Brain microvascular endothelial cell (primary cell): Measurements from ENCODE around the gene NCBP3.

Experiments
- DNase-seq: peaks from one replicate; pipeline ENCODE4 v3.0.0-alpha.2; 2020
- H3K27ac ChIP-seq: fragments of 250-450 bp; sonication (Bioruptor Pico); 2 replicates; pipeline ENCODE4 v1.5.1; 2020; ENCODE audit warnings: mild to moderate bottlenecking, moderate library complexity
- H3K27me3 ChIP-seq: fragments of 250-450 bp; sonication (Bioruptor Pico); replicated peaks from 2 replicates; pipeline ENCODE4 v1.5.1; 2020; ENCODE audit warnings: mild to moderate bottlenecking
- H3K36me3 ChIP-seq: fragments of 250-450 bp; sonication (Bioruptor Pico); replicated peaks from 2 replicates; pipeline ENCODE4 v1.5.1; 2020; ENCODE audit warnings: mild to moderate bottlenecking
- H3K4me3 ChIP-seq: 2 replicates; pipeline ENCODE4 v1.5.1; 2011; ENCODE audit warnings: low read depth, mild to moderate bottlenecking, control low read depth, low read length, moderate library complexity
- in situ Hi-C: cut with HindIII; loops from 2 replicates; pipeline ENCODE4 v1.10.0; 2017; ENCODE audit warnings: low sequenced_read_pairs, low pct_ligation_motif_present
- TF ChIP-seq, protein P1 (sequence below): IDR thresholded peaks from 2 replicates; pipeline ENCODE4 v1.5.1; 2011; ENCODE audit warnings: low read depth, mild to moderate bottlenecking, moderate library complexity, low read length, control low read depth, inconsistent platforms; ENCODE audit errors: missing control alignments

NCBP3 gene

DNA sequence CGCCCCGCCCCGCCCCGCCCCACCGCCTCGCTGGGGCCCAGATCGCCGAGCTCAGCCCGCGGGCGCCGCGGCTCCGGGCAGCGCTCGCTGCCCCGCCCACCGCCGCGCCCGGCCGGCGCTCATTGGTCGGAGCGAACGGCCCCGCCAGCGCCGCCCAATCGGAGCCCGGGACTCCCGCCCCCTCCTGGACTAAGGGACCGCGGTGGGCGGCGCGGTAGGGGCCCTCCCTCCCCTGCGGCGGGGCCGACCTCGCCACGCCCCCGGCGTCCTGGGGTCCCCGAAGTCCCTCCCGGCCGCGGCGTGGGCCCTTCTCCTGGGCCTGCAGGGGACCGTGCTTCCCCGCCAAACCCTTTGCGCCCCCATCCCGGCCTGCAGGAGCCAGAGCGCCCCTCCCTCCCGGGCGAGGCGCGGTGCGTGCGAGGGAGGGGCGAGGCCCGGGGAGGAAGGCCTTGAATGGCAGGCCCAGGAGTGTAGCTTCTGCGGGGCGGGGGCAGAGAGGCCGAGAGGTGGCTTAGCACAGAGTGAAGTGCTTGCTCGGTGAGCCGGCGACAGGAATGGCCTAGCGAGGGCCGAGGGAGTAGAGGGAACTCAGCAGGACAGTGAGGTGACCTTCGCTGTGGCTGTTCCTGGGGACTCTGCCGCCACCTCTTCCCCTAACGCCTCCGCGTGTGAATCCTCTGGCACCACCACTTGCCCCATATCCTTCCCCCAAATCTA, 47.1 kb upstream of the NCBP3 start, which contains the start of gene CAMKK1:
Gene CAMKK1, minus strand, starts transcription at position 51 of the 717 bp plus-strand sequence. CDS start 7,366 bp downstream, outside the sequence.
- DNase-seq, result peak; percentile 60
- Histone ChIP-seq H3K36me3 (no peaks in the 10 kb centered on the region), H3K4me3 (peak within 1 kb of the TSS; percentile 63), H3K27me3 (no peaks in the 10 kb centered on the region), H3K27ac (peak within 1 kb of the TSS; percentile 13)
- in situ Hi-C loops, result no loop called here
- TF ChIP-seq, protein P1, sequence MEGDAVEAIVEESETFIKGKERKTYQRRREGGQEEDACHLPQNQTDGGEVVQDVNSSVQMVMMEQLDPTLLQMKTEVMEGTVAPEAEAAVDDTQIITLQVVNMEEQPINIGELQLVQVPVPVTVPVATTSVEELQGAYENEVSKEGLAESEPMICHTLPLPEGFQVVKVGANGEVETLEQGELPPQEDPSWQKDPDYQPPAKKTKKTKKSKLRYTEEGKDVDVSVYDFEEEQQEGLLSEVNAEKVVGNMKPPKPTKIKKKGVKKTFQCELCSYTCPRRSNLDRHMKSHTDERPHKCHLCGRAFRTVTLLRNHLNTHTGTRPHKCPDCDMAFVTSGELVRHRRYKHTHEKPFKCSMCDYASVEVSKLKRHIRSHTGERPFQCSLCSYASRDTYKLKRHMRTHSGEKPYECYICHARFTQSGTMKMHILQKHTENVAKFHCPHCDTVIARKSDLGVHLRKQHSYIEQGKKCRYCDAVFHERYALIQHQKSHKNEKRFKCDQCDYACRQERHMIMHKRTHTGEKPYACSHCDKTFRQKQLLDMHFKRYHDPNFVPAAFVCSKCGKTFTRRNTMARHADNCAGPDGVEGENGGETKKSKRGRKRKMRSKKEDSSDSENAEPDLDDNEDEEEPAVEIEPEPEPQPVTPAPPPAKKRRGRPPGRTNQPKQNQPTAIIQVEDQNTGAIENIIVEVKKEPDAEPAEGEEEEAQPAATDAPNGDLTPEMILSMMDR, result no peak

DNA sequence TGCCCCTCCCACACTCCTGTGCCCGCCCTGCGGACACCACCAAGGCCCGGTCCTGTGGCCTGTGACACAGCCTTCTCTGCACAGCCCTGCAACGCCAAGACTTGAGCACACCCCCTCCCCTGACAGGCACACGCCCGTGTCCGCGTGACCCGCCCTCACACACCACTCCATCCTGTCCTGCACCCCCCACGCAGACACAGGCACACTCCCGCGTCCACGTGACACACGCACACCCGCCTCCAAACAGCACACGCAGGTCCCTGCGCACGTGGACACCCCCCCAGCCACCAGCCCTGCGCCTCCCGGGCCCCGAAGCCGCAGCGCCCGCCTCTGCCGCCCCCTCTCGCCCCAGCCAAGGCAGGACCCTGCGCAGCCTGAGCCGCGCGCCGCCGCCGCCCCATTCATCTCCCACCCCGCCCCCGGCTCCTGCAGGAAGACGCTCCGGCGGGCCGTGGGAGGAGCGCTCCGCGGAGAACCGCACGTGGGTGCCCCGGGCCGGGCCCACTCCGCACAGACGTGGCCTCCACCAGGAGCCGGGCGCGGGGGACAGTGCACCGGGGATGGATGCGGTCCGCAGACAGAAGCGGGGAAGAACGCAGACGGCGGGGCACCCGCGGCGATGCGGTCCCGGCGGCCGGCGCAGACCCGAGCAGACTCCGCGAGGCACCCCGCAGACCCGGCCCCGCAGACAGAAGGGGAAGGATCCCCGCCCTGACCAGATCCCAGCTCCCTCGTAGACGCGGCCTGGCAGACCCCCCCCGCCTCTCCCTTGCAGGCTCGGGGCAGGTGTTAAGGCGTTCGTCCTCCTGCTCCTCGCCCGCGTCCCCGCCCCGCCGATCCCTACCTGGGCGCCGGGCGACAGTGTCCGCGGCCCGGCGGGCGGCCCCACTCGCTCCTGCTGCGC, 46.3 kb upstream of the NCBP3 start:
- DNase-seq, result peak; percentile 35
- Histone ChIP-seq H3K36me3 (no peaks in the 10 kb centered on the region), H3K27ac (peak overlapping the region; percentile 13), H3K4me3 (peak overlapping the region; percentile 63), H3K27me3 (no peaks in the 10 kb centered on the region)
- TF ChIP-seq, protein P1, result no peak
- in situ Hi-C loops, result no loop called here

DNA sequence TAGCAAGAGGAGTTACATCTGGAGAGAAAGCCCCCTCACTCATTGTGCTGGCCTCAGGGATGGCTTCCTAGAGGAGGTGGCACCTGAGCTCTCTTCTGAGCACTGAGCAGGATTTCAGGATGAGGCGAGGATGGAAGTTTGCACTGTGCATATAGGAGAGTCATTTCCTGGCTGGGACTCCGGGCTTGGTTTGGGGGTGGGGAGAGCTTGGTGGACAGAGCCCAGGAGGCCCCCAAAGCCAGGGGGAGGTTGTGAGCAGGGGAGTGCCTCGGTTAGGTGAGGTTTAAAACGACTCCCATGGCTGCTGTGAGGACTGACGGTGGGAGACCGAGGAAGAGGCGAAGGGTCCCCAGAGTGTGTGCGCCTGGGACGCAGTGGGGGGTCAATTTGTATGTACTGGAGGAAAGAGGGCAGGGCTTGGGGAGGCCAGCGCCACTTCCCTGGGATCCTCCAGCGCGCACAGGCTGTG, 45.6 kb upstream of the NCBP3 start:
- Histone ChIP-seq H3K27ac (no peak overlapping the region), H3K4me3 (peak overlapping the region; percentile 63), H3K36me3 (no peaks in the 10 kb centered on the region), H3K27me3 (no peaks in the 10 kb centered on the region)
- in situ Hi-C loops, result no loop called here
- no peak for DNase-seq
- TF ChIP-seq, protein P1, result no peak

DNA sequence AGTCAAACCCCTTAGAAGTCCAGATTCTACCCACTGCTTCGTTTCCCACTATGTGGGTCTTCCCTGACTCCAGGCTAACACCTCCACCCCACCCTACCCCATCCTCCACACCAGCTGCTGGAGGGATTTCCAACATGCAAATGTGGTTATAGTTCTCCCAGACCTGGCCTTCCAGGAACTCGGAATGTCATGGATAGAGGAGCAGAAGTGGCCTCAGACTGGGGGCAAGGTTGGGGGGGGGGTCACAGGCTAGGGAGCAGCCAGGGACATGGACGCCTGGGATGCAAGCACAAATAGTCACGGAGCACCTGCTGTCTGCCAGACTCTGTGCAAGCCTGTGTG, 44.8 kb upstream of the NCBP3 start:
- TF ChIP-seq, protein P1, result no peak
- H3K27ac ChIP-seq, result no peak overlapping the region
- DNase-seq, result no peak
- no peak overlapping the region for H3K4me3 ChIP-seq
- H3K36me3 ChIP-seq, result no peaks in the 10 kb centered on the region
- in situ Hi-C loops, result no loop called here
- H3K27me3 ChIP-seq, result no peaks in the 10 kb centered on the region

DNA sequence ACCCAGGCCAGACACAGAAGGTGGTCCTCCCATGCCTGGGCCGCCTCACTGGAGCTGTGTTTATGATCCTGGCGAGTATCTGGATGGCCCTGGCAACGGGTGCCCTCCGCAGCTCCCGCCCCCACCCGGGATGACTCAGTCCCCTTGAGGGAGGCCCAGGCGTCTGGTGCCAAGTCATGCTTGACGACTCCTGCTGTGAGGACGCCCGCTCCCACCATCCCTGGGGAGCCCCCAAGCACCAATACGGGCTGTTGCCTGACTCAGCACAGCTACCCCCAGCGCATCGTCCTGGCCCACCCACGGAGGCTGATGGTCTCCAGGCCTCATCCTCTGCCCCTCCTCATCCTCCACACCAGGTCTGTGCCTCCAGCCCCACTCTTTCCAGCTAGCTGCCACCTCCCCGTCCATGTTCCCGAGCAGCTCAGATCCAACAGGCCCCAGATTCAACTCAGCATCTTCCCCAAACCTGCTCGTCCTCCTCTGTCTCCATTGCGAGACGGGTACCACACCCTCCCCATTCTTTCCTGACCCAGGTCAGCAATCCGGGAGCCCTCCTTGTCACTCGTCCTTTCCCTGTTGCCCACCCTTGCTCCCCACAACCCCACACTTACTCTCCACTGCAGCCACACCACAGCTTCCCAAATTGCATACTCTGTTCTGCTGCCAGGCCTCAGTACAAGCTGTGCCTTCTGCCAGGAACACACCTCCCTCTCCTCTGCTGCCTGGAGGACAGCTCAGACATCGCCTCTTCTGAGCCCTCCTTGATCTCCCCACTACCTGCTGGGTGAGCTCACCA, 44.2 kb upstream of the NCBP3 start:
- TF ChIP-seq, protein P1, result no peak
- DNase-seq, result peak; percentile 82
- in situ Hi-C loops, result no loop called here

More for the DNA sequence above, 44.2 kb upstream of the NCBP3 start:
- Histone ChIP-seq H3K4me3 (no peak overlapping the region), H3K36me3 (no peaks in the 10 kb centered on the region), H3K27ac (peak overlapping the region; percentile 44), H3K27me3 (no peaks in the 10 kb centered on the region)
